Glutamatergic neuron (in vitro differentiated cells): Measurements from ENCODE around the gene TMCC2. TPM values are rescaled to one million over a fixed set of nuclear protein-coding genes. Genes with fewer than 3 reads are reported as not detected.
A peak's percentile ranks its signal among the peaks of the same experiment; 100 is the strongest.

ENCODE experiments used
- DNase-seq: peaks from one replicate; pipeline ENCODE4 v3.0.0; 2022
- H3K27ac Mint-ChIP-seq: one replicate; pipeline ENCODE4 v1.8.0; 2020; ENCODE audit warnings: mild to moderate bottlenecking, mixed read lengths, inconsistent platforms; ENCODE audit not compliant: unreplicated experiment
- H3K27me3 Mint-ChIP-seq: one replicate; pipeline ENCODE4 v1.8.0; 2020; ENCODE audit warnings: mild to moderate bottlenecking, moderate library complexity, mixed read lengths, inconsistent platforms; ENCODE audit not compliant: unreplicated experiment
- H3K36me3 Mint-ChIP-seq: one replicate; pipeline ENCODE4 v1.8.0; 2020; ENCODE audit warnings: mild to moderate bottlenecking, mixed read lengths, inconsistent platforms; ENCODE audit not compliant: unreplicated experiment
- H3K4me1 Mint-ChIP-seq: one replicate; pipeline ENCODE4 v1.8.0; 2020; ENCODE audit warnings: mild to moderate bottlenecking, low read depth, mixed read lengths, inconsistent platforms; ENCODE audit not compliant: unreplicated experiment
- H3K4me3 Mint-ChIP-seq: one replicate; pipeline ENCODE4 v1.8.0; 2020; ENCODE audit warnings: mild to moderate bottlenecking, mixed read lengths, inconsistent platforms; ENCODE audit not compliant: unreplicated experiment
- H3K9me3 Mint-ChIP-seq: one replicate; pipeline ENCODE4 v1.8.0; 2020; ENCODE audit warnings: mild to moderate bottlenecking, moderate library complexity, mixed read lengths, inconsistent platforms; ENCODE audit not compliant: unreplicated experiment
- total RNA-seq: library from RNA; stranded (reverse); fragmentation: NEBNext Ultra II Directional; extraction: Animal tissue kit (Norgen Biotek cat#: 25700); gene quantifications from one replicate; pipeline ENCODE4 v1.2.1, GENCODE V29; 2021; ENCODE audit not compliant: unreplicated experiment
- TF ChIP-seq, protein P1 (sequence below): fragments of 200-600 bp; sonication (generic); IDR thresholded peaks from one replicate; pipeline ENCODE4 v1.5.0; 2021; ENCODE audit not compliant: partially characterized antibody, unreplicated experiment

TMCC2 gene
- total RNA-seq, 1 donor from 2014 or later = 80.1 TPM

DNA sequence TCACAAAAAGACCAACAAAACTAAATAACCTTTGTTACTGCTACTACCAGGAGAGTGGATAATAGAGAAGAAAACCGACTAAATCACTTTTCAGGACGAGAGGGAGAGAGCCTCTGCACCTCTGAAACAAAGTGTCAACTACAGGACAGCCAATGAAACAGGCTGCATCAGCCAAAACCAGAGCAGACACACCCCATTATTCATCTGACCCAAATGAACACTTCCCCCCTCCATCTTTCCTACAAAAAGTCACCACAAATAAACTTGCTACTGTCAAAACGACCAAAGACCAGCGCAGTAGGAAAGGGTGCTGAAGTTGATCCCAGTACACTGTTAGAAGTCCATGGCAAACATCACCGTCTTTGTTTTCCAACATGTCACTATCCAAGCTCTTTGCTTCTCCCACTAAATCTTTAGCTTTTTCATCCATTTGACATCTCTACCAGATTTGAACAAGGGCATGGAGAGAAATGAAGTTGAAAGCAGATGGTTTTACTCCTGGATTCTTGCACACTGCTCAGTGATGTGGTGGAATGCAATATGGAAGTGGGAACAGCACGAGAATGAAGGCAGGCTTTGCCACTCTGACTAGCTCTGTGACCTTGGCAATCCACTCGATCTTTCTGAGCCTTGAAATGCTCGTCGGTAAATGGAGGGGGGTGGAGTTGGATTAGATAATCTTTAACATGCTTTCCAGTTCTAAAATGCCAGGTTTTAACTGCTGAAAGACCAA lies 36.7 kb upstream of the TMCC2 start:
- Mint-ChIP-seq H3K4me3 (peak overlapping the region; percentile 63), H3K9me3 (peaks cover 3% of the 10 kb centered on the region), H3K27ac (peak overlapping the region; percentile 28), H3K4me1 (peaks cover 42% of the 10 kb centered on the region), H3K36me3 (no peaks in the 10 kb centered on the region), H3K27me3 (no peaks in the 10 kb centered on the region)
- DNase-seq = no peak
- TF ChIP-seq, protein P1, sequence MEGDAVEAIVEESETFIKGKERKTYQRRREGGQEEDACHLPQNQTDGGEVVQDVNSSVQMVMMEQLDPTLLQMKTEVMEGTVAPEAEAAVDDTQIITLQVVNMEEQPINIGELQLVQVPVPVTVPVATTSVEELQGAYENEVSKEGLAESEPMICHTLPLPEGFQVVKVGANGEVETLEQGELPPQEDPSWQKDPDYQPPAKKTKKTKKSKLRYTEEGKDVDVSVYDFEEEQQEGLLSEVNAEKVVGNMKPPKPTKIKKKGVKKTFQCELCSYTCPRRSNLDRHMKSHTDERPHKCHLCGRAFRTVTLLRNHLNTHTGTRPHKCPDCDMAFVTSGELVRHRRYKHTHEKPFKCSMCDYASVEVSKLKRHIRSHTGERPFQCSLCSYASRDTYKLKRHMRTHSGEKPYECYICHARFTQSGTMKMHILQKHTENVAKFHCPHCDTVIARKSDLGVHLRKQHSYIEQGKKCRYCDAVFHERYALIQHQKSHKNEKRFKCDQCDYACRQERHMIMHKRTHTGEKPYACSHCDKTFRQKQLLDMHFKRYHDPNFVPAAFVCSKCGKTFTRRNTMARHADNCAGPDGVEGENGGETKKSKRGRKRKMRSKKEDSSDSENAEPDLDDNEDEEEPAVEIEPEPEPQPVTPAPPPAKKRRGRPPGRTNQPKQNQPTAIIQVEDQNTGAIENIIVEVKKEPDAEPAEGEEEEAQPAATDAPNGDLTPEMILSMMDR = no peak

DNA sequence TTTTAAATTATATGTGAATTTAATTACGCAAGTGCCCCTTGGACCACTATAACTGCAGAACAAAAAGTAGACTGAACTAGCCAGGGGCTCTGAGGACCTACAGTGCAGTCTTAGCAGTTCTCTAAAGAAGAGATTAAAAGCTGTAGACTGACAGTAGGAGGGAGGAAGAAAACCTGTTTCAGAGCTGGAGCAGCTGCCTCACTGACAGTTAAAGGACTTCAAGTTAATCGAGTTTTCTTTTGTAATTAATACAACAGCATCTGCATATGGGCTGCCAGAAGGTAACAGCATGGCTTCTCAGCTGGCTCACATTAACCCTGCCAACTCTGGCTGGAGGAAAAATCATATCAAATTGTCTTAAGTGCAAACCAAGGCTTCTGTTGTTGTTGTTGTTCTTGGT lies 36.1 kb upstream of the TMCC2 start:
- peak overlapping the region; percentile 76 for H3K4me3 Mint-ChIP-seq
- no peaks in the 10 kb centered on the region for H3K27me3 Mint-ChIP-seq
- H3K9me3 Mint-ChIP-seq = peaks cover 3% of the 10 kb centered on the region
- H3K27ac Mint-ChIP-seq = peak overlapping the region; percentile 89
- peaks cover 42% of the 10 kb centered on the region for H3K4me1 Mint-ChIP-seq
- peak; percentile 30 for DNase-seq
- no peaks in the 10 kb centered on the region for H3K36me3 Mint-ChIP-seq
- TF ChIP-seq, protein P1 = no peak

DNA sequence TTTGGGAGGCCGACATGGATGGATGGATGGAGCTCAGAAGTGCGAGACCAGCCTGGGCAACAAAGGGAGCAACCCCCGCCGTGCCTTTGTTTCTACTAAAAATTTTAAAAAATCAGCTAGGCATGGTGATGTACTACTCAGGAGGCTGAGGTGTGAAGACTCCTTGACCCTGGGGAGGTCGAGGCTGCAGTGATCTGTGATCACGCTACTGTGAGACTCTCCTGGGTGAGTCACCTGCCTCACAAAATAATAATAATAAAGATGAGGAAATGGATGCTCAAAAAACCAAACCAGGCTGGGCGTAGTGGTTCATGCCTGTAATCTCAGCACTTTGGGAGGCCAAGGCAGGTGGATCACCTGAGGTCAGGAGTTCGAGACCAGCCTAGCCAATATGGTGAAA lies 35.5 kb upstream of the TMCC2 start:
- peak overlapping the region; percentile 89 for H3K27ac Mint-ChIP-seq
- no peak overlapping the region for H3K4me3 Mint-ChIP-seq
- peaks cover 3% of the 10 kb centered on the region for H3K9me3 Mint-ChIP-seq
- H3K27me3 Mint-ChIP-seq = no peaks in the 10 kb centered on the region
- TF ChIP-seq, protein P1 = no peak
- H3K4me1 Mint-ChIP-seq = peaks cover 42% of the 10 kb centered on the region
- DNase-seq = no peak
- no peaks in the 10 kb centered on the region for H3K36me3 Mint-ChIP-seq

DNA sequence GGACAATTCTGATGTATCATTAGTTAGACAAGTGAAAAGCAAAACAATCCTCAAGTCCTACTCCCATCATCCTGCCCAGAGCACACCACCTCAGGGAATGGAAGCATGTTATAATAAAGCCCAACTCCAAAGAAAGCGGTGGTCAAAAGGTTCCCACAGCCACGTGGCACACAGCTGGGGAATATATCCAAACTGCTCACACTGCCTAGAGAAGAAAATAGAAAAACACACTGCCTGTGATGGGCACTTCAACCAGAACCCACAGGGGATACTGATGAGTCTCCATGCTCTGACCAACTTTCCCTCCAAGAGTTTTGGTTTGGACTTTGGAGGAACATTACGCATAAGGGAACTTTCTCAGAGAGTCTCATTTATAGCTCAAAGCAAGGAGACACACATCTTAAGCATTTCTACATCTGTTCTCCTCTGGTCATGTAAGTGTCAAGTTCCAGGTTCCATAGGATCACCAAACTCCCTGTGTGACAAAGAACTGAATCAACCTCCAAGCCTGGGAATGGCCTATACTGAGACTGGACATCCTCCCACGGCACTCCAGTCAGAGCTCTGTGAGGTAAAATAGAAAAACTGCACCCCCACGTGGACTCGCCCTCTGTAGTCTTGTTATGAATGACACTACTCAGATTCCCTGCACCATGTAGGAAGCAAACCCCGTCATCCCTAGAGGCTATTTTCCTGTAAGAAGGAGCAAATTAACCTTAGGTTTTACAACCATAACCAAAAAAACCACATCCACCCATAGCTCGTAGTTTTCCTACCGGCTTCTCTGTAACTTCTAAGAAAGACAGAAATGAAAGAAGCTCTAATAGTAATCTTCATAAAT lies 28.4 kb upstream of the TMCC2 start:
- TF ChIP-seq, protein P1 = no peak
- no peak for DNase-seq
- Mint-ChIP-seq H3K4me3 (no peak overlapping the region), H3K9me3 (no peaks in the 10 kb centered on the region), H3K4me1 (peaks cover 17% of the 10 kb centered on the region), H3K27ac (no peak overlapping the region), H3K36me3 (no peaks in the 10 kb centered on the region), H3K27me3 (no peaks in the 10 kb centered on the region)

DNA sequence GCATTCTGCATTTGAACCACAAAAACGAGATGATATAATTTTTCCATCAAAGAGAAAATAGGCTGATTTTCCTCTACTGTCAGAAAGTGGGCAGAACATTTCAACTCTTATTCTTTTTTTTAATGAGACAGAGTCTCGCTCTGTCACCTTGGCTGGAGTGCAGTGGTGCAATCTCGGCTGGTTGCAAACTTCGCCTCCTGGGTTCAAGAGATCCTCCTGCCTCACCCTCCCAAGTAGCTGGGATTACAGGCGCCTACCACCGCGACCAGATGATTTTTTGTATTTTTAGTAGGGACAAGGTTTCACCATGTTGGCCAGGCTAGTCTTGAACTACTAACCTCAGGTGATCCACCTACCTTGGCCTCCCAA lies 27.8 kb upstream of the TMCC2 start:
- Mint-ChIP-seq H3K9me3 (no peaks in the 10 kb centered on the region), H3K27me3 (no peaks in the 10 kb centered on the region), H3K27ac (no peak overlapping the region), H3K36me3 (no peaks in the 10 kb centered on the region), H3K4me3 (peak overlapping the region; percentile 15), H3K4me1 (peaks cover 17% of the 10 kb centered on the region)
- DNase-seq = no peak
- TF ChIP-seq, protein P1 = no peak
